ENCODE measurements around the gene SORCS3. TPM values are rescaled to one million over a fixed set of nuclear protein-coding genes. Genes with fewer than 3 reads are reported as not detected.

SORCS3 gene
- polyA plus RNA-seq, 1 donor (not counting 4 experiments of a cell fraction or from before 2014, with no cell fraction given), result not detected

DNA sequence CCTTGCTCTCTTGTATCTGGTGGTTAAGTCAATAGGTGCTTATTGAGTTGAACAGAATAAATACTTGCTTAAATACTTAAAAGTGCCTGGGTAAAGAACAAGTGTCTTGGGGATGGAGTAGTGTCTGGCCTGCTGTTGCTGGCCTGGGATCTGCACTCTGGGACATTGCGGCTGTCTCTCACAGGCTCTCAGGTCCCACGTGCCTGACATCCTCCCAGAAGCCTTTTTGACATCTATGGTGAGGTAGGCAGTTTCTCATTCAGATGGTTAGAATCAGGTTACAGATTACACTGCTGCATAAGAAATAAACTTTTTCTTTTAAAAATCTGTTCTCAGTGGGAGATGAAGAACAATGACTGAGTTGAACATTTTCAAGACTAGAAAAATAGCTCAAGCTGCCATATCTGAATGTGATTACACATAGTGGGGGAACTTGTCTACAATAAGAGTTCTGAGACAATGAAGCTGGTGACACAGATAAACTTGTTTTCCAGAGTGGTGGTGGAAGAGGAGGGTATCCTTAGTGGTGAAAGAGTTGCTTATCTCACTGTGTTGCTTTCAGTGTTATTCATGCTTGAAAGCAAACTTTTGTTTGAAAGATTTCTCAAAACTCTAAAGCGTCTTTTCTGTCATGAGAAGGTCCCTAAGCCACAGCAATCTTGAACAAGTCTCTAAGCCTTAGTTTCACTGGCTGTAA is 9.7 kb downstream of the SORCS3 start:
- Histone ChIP-seq H2AFZ (ENCODE audit: control insufficient read depth, low read length) (no peak overlapping the region), H3K9me1 (ENCODE audit: control insufficient read depth, extremely low read depth, insufficient read depth, low read length) (no peaks in the 10 kb centered on the region), H3K79me2 (ENCODE audit: control insufficient read depth, insufficient read depth, low read length) (no peaks in the 10 kb centered on the region), H3K4me3 (ENCODE audit: control insufficient read depth in 2 of 3, extremely low read depth in 1 of 3, insufficient read depth in 2 of 3, low read depth in 1 of 3, low read length in 3 of 3) (no peak overlapping the region), H4K20me1 (ENCODE audit: control insufficient read depth, extremely low read depth, insufficient read depth, low read length) (no peaks in the 10 kb centered on the region), H3K36me3 (ENCODE audit: control insufficient read depth in 2 of 2, extremely low read depth in 1 of 2, insufficient read depth in 2 of 2, low read length in 2 of 2) (no peaks in the 10 kb centered on the region), H3K27ac (ENCODE audit: control insufficient read depth, insufficient read depth, low read length) (no peak overlapping the region), H3K9me3 (ENCODE audit: control insufficient read depth, low read depth, low read length) (no peaks in the 10 kb centered on the region), H3K9ac (ENCODE audit: control insufficient read depth, extremely low read depth, insufficient read depth, low read length) (no peak overlapping the region), H3K4me2 (ENCODE audit: control insufficient read depth, extremely low read depth, insufficient read depth, low read depth, low read length) (no peak overlapping the region), H3K27me3 (ENCODE audit: control insufficient read depth, extremely low read depth, insufficient read depth, low read length) (peaks cover 3% of the 10 kb centered on the region), H3K4me1 (ENCODE audit: control insufficient read depth, extremely low read depth, insufficient read depth, low read length) (no peaks in the 10 kb centered on the region)
- no peak for FAIRE-seq
- TF ChIP-seq EZH2 (IDR thresholded peaks at IDR 0.05; ENCODE audit: low read length), result no peak
- TF ChIP-seq, protein P1, sequence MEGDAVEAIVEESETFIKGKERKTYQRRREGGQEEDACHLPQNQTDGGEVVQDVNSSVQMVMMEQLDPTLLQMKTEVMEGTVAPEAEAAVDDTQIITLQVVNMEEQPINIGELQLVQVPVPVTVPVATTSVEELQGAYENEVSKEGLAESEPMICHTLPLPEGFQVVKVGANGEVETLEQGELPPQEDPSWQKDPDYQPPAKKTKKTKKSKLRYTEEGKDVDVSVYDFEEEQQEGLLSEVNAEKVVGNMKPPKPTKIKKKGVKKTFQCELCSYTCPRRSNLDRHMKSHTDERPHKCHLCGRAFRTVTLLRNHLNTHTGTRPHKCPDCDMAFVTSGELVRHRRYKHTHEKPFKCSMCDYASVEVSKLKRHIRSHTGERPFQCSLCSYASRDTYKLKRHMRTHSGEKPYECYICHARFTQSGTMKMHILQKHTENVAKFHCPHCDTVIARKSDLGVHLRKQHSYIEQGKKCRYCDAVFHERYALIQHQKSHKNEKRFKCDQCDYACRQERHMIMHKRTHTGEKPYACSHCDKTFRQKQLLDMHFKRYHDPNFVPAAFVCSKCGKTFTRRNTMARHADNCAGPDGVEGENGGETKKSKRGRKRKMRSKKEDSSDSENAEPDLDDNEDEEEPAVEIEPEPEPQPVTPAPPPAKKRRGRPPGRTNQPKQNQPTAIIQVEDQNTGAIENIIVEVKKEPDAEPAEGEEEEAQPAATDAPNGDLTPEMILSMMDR (optimal IDR thresholded peaks at IDR 0.05 in 1 of 3, IDR thresholded peaks at IDR 0.05 in 1 of 3, conservative IDR thresholded peaks at IDR 0.05 in 1 of 3; ENCODE audit: extremely low read depth in 1 of 3, insufficient read depth in 2 of 3, low read length in 3 of 3), result no peak
- dilution Hi-C loops (cut with MboI; ENCODE audit: extremely low pct_ligation_motif_present, low sequenced_read_pairs), result no loop called here
- no peak for DNase-seq (ENCODE audit: low read depth, low spot score)

DNA sequence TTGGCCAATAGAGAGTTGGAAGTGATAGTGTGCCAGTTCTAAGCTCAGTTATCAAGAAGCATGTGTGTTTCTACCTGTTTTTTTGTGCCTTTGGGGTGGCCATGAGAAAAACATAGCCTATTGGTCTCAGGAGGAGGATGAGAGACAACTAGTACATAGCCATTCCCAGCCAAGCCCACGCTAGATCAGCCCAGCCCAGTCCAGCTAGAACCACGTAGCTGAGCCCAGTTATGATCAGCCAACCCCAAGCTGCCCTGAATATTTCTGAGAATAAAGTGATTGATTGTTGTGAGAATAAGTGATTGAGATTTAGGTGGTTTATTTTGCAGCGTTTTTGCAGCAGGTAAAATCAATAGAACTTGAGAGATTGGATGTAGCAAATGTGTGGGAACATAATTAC is 15.9 kb downstream of the SORCS3 start:
- H3K4me3 ChIP-seq (ENCODE audit: control insufficient read depth in 2 of 3, extremely low read depth in 1 of 3, insufficient read depth in 2 of 3, low read depth in 1 of 3, low read length in 3 of 3), result no peak overlapping the region
- no peak overlapping the region for H3K4me2 ChIP-seq (ENCODE audit: control insufficient read depth, extremely low read depth, insufficient read depth, low read depth, low read length)
- H3K27me3 ChIP-seq (ENCODE audit: control insufficient read depth, extremely low read depth, insufficient read depth, low read length), result no peaks in the 10 kb centered on the region
- H4K20me1 ChIP-seq (ENCODE audit: control insufficient read depth, extremely low read depth, insufficient read depth, low read length), result no peaks in the 10 kb centered on the region
- TF ChIP-seq, protein P1 (optimal IDR thresholded peaks at IDR 0.05 in 1 of 3, IDR thresholded peaks at IDR 0.05 in 1 of 3, conservative IDR thresholded peaks at IDR 0.05 in 1 of 3; ENCODE audit: extremely low read depth in 1 of 3, insufficient read depth in 2 of 3, low read length in 3 of 3), result no peak
- TF ChIP-seq EZH2 (IDR thresholded peaks at IDR 0.05; ENCODE audit: low read length), result no peak
- dilution Hi-C loops (cut with MboI; ENCODE audit: extremely low pct_ligation_motif_present, low sequenced_read_pairs), result no loop called here
- no peak for FAIRE-seq
- no peak for DNase-seq (ENCODE audit: low read depth, low spot score)
- no peak overlapping the region for H3K27ac ChIP-seq (ENCODE audit: control insufficient read depth, insufficient read depth, low read length)
- H3K9me1 ChIP-seq (ENCODE audit: control insufficient read depth, extremely low read depth, insufficient read depth, low read length), result no peaks in the 10 kb centered on the region
- H3K79me2 ChIP-seq (ENCODE audit: control insufficient read depth, insufficient read depth, low read length), result no peaks in the 10 kb centered on the region
- no peaks in the 10 kb centered on the region for H3K9me3 ChIP-seq (ENCODE audit: control insufficient read depth, low read depth, low read length)
- no peak overlapping the region for H3K9ac ChIP-seq (ENCODE audit: control insufficient read depth, extremely low read depth, insufficient read depth, low read length)
- no peaks in the 10 kb centered on the region for H3K36me3 ChIP-seq (ENCODE audit: control insufficient read depth in 2 of 2, extremely low read depth in 1 of 2, insufficient read depth in 2 of 2, low read length in 2 of 2)
- no peak overlapping the region for H2AFZ ChIP-seq (ENCODE audit: control insufficient read depth, low read length)
- no peaks in the 10 kb centered on the region for H3K4me1 ChIP-seq (ENCODE audit: control insufficient read depth, extremely low read depth, insufficient read depth, low read length)
